Stimulated activated CD4-positive, alpha-beta T cell treated with anti-CD3 and anti-CD28 coated beads, TNF-alpha, amount 100 ng/mL, for 48 hours (primary cell): ENCODE results near the gene ANKRD53.

Experiments
- DNase-seq, 3 donors: peaks; one replicate each; pipeline ENCODE4 v3.0.0-alpha.2; 2020; ENCODE audit warnings: low read depth in 3 of 3

ANKRD53 gene

DNA sequence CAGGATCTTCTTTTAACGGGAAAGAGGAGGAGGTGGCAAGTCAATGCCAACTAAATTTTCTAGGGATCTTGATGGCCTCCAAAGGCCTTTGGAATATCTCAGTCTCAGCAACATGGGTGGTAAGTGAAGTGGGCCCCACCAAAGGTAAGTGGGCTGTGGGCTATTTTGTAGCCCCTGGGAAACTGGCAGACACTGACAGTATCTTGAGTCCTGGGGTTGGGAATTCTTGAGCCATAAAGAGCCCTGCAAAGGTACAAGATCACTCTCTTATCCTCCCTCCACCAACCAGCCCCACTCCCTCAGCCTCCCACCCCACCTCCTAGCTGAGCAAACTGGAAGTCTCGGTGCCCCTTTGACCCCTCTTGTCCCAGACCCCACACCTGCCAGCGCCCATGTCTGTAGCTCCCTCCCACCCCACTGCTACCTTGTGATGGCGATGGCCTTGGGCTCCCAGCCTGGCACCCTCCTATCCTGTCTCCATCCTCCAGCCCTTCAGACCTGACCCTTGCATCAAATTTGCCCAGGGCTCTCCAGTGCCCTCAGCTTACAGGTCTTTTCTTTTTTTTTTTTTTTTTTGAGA is 34.2 kb upstream of the ANKRD53 start:
- no peak for DNase-seq

DNA sequence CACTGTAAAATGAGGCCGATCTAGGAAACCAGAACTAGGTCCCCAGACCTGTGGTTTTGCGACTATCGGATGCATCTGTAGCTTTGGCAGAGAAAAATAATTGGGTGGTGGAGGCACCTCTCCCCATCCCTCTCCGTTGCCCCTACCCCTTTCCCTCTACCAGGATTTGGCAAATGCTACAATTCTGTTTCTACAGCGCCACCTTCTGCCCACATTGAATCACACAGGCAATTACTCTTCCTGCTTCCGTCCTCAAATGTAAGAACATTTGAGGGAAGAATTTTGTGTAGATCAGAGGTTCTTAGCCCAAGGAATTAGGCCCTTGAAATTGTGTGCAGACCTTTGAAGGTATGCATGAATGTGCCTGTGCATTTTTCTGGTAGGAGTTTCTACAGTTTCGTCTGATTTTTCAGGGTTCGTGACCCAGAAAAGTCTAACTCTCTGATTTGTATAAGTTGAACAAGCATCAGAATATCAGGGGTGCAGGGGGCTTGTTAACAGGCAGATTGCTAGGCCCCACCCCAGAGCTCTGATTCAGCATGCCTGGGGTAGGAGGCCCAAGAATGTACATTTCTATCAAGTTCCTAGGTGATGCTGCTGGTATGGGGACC is 31.5 kb upstream of the ANKRD53 start:
- peak in 2 of 3 donors; percentile 32 to 41 for DNase-seq

DNA sequence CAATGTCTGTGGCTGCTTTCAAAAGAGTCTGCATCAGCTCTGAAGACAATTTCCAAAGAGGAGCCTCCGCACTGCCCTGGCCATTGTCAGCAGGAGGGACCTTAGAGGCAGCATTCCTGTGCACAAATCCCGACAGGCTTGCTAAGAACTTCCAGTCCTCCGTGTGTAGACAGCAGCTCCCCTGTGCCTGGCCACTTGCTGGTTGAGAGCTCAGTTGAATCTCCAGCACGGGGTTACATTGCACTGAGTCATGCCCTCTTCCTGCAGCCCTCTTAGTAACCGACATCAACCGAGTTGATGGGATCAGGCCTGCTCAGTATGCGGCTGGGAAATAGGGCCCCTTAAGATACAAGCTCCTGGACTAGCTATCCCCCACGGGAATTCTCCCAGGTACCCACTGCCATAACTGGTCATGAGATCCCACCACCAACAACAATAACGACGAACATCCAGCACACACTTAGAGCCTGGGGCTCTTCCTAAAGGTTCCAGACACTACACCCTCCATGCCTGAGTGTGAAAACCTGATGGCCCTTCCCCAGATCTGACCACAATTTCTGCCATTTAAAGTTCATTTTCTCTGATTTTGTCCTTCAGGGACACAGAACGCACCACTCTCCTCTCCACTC is 30.8 kb upstream of the ANKRD53 start:
- DNase-seq: no peak

DNA sequence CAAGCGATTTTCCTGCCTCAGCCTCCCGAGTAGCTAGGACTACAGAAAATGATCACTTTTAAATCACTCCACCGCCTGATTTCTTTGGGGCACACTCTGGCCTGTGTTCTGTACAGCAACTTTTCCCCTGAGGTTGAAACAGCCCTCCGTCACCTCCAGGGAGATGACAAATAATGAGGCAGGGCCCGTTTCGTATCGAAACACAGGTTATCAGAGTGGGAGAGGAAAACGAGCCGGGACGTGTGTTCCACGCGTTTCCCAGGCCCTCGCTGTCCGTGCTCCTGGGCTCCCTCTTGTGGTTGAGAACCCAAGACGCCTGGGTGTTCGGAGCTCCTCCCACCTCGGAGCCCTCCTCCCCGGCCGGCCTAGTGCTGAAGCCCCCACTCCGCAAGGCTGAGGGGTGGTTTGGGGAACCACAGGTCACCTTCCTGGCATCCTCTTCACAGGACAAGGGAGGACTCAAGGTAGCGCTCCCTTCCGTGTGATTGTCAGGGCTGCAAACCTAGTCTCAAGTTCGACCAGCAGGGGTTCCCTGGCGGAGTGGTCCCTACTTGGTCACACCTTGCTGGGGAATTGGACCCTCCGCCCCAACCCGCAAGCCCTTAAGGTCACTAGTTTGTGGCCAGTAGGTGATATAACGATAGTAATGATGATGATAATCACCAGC is 30.0 kb upstream of the ANKRD53 start:
- peak; percentile 63 to 84 (median 71) for DNase-seq

DNA sequence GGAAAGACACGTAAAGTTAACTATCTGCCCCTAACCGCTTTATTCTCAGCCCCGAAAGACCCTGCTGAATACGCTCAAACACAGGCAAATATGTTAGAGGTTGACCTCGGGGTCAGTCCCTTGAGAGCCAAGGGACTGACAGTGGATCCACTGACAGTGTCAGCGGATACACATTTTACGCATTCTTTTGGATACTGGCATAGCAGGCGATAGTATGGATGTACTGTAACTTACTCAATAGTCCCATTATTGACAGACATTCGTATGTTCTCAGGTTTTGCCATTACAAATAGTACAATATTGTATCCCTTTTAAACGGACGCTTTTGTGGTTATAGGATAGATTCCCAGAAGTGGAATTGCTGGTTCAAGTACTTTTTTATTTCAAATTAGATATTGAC is 29.3 kb upstream of the ANKRD53 start:
- DNase-seq: no peak

DNA sequence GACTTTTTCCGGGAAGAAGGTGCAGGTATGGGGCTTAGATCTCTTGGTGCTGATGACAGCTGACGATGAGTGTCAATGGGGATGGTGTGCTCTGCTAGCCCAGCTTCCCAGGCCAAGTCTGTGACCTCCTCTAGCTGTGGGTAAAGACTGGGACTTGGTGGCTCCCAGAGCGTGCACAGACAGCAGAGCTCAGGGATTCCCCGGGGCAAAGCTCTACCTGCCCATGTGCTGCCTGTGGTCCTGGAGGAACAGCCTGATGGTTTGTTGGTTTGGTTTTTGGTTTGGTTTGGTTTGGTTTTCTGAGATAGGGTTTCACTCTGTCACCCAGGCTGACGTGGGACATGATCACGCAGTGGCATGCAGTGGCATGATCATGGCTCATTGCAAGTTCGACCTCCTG is 23.5 kb upstream of the ANKRD53 start:
- no peak for DNase-seq

DNA sequence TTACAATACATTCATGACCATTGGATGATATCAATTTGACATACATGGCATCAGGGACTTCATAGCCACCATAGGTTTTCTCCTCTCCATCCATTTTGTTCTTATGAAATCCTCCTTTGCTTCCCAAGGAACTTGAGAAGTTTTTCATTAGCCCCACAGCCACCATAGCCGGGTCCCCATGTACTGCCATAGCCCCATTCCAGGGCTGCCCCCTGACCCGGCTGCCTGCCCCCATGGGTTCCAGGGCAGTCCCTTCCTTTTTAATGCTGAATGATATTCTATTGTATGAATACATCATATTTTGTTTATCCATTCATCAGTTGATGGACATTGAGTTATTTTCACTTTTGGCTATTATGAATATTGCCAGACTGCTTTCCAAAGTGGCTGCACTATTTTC is 22.3 kb upstream of the ANKRD53 start:
- no peak for DNase-seq

DNA sequence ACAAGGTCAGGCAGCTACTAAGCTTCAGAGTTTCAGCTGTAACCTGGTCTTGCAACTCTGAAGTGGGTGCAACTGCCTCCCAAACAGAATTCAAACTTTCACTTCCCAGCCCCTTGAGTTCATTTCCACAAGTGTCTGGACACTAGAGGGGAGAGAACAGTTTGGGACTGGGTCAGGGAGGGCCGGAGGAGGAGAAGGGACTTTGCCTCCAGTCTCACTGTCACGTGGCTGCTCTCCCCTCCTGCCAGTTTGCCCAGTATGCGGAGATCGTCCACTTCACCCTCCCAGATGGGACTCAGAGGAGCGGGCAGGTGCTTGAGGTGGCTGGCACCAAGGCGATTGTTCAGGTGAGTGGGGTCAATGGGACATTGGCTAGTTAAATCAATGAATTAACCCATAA is 20.6 kb upstream of the ANKRD53 start:
- no peak for DNase-seq

DNA sequence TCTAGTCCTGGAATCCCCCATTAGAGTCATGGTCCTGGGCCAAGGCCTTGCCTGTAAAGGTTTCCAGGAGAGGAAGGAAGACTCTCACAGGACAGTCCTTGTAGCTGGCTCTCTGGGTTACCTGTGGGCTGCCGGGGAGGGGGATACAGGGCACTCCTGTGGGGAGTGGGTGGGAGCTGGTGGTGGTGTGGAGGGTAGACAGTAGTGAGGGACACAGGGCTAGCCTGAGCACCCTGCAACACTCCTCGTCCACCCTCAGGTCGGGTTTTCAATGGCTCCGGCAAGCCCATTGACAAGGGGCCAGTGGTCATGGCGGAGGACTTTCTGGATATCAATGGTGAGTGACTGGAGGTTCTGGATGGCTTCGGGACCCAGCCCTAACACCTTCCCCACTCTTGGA is 19.7 kb upstream of the ANKRD53 start:
- DNase-seq: no peak

DNA sequence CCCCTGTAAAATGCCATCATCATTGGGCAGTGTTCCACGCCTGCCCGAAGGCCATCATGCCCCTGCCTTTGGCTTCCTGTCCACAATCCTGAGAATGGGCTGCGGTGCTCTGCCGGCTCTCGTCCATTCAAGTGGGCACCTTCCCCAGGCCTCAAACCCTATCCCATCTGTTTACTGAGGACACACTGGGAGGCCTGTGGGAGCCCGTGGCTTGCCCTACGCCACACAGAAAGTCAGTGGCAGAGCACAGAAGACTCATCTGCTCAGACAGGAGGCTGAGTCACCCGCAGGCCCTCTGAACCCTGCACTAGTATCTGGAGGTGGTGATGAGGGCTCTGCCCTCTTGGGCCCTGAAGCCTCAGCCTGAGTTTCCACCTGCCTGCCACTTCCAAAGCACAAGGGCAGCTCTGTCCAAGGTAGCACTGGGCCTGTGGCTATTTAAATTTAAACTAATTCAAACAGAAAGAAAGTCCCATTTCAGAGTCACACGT is 19.1 kb upstream of the ANKRD53 start:
- no peak for DNase-seq

DNA sequence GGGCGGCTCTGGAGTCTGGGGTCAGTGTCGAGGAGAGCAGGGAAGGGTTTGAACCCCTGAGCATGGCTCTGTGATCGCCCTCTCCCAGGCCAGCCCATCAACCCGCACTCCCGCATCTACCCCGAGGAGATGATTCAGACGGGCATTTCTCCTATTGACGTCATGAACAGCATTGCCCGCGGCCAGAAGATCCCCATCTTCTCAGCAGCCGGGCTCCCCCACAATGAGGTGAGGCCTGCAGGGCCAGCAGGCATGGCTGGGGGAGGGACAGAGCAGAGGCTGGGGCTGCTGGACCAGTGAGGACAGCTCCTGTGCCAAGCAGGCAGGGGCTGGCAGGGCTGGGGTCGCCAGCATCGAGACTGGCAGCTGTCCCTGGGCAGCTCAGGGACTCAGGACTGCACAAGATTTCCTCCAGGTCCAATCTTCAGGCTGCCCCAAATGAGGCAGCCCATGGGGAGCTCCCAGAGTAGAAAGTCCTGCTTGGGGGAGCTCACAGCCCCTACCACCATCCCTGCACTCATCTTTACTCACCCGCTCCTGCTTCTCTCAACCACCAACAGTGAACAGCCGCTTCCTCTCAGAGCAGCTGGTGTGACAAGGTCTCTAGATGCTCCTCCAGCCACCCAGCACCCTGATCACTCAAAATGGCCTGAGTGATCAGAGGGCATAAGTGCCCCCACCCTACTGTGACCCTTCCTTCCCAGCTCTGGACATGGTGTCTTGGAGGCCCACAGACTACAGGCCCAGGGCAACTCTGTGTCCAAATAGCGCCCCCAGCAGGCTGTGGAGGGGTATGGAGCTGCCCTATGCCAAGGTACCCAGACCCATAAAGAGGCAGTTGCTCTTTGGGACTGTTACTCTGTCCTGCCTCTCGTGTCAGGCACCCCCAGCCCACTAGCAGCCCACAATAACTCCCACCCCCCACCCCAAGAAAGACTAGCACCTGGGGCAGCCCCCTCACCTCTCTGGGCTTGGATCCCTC is 18.3 kb upstream of the ANKRD53 start:
- DNase-seq: no peak

DNA sequence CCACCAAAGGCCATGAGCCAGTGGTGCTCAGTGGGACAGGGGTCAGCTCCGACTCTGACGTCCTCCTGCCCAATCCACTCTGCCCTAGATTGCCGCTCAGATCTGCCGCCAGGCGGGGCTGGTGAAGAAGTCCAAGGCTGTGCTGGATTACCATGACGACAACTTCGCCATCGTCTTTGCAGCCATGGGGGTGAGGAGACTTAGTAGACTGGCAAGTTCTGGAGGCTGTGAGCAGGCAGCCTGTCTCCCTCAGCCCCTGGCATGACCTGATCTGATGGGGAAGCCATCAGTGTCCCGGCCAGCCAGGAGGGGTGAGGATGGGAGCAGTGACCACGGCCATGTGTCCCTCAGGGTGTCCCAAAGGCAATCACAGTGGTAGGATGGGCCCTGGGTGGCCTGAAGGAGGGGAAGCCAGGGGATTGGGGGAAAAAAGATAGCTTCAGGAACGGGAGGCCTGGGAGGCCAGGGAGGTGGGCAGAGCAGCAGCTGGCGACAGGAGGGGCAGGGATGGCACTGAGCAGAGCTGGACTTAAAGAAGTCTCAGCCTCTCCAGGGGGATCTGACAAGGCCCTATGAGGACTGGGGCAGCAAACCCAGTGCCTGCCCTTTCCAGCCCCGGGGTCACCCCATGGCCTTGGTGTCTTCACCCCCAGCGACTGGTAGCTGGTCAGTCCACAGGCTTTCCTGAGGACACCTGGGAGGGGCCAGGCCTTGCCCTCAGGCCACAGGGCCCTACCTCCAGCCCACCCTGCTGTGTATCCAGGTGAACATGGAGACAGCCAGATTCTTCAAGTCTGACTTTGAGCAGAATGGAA is 17.4 kb upstream of the ANKRD53 start:
- DNase-seq: no peak

DNA sequence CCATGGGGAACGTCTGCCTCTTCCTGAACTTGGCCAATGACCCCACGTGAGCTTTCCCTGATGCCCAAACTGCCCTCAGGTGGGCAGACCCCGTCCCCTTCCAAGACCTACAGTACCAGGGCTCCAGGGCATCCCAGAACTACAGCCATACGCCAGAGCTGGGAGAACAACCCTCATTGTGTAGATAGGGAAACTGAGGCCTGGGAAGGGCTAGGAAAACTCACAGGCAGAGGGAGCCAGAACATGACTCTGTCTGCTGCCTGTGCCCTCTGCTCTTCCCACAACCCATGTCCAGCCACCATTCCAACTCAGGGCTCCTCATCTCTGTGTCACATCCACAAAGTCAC is 16.8 kb upstream of the ANKRD53 start:
- DNase-seq: no peak

DNA sequence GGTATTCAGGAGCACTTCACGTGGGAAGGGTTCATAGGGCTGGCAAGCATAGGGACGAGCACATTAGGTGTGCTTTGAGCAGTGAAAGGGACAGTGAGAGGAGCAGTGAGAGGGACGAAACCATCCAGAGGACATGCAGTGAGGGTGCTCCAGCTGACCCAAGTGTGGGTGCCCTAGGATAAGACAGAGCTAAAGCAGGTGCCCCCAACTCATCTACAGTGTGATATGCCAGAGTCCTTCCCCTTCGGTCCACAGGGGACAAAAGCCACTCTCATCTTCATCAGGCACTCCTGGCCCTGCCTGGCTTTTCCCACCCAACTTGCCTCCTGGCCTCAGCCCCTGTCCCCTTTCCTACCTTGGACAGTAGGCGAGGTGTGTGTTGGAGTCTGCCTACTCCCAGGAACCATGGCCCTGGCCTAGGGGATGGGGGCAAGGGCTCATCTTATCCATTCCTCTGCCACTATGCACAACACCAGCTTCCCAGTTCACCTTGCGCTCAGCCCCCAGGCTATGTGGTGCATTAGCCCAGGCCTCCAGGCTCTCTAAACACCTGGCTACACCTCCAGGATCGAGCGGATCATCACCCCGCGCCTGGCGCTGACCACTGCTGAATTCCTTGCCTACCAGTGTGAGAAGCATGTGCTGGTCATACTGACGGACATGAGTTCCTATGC is 16.1 kb upstream of the ANKRD53 start:
- no peak for DNase-seq

DNA sequence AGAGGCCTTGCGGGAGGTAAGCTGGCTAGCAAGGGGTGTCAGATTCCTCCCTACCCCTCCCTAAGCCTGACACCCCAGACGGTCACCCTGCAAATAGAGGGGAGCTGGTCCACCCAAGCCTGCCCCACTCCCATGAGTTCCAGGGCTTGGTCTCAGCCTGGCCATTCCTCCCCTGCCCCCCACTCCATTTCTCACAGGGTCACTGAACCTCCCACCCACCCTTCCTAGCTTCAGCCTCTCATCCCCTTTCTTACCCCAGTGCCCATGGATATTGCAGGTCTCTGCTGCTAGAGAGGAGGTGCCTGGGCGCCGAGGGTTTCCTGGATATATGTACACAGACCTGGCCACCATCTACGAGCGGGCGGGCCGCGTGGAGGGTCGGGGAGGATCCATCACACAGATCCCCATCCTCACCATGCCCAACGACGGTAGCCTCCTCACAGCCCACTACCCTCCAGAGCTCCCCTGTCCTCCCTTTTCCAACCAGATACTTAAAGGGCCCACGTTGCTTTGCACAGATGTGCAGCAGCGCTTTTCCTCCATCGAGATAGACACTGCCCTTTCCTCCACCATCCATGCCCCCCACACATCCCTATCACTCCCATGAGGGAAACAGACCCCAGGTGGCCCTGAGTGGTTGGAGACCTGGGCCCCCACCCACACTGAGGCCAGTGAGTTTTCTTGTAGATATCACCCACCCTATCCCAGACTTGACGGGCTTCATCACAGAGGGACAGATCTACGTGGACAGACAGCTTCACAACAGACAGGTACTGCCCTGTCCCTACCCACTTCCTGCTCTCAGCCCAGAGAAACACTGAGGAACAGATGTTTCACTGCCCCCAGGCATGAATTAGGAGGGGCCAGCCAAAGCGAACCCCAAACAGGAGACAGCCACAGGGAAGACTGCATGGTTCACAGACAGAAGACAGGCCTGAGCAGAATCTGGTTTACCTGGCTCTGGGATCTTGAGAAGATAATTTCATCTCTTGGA is 15.2 kb upstream of the ANKRD53 start:
- no peak for DNase-seq

DNA sequence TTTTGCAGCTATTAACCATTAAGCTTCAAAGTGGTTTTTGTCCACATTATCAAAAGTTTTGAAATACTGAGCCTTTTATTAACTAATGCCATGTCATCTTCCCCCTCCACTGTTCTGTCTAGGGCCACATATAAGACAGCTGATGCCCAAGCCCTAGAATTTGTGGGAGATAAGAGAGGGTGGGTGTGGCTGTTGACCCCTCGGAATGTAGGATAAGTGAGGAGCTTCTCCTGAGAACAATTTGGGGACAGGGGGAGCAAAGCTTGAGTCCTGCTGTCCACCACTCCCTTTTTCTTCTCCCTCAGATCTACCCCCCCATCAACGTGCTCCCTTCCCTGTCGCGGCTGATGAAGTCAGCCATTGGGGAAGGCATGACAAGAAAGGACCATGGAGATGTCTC is 14.3 kb upstream of the ANKRD53 start:
- no peak for DNase-seq

DNA sequence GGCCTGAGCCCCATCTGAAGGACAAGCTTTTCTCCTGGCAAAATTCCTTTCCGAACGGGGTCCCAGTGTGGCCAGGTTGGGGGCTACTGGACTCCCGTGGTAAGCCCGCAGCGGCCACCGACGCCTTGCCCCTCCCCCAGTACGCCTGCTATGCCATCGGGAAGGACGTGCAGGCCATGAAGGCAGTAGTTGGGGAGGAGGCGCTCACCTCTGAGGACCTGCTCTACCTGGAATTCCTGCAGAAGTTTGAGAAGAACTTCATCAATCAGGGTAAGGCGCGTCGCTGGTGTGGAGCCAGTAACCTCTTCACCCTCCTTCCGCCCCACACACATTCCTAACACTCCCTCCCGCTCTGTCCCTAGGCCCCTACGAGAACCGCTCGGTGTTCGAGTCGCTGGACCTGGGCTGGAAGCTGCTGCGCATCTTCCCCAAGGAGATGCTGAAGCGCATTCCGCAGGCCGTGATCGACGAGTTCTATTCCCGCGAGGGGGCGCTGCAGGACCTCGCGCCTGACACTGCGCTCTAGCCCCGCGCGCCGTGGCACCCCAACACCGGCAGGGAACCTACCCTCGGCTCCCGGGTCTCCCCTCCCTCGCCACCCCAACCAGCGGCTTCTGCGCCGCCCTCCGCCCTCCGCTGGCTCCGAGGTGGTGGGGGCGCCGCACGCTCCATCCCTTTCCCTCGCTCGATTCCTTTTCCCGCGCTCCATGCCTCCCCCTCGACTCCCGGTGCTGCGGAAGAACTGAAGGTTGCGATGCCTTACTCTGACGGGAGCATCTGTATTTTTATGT is 13.6 kb upstream of the ANKRD53 start:
- DNase-seq: peak; percentile 64 to 81 (median 68)

DNA sequence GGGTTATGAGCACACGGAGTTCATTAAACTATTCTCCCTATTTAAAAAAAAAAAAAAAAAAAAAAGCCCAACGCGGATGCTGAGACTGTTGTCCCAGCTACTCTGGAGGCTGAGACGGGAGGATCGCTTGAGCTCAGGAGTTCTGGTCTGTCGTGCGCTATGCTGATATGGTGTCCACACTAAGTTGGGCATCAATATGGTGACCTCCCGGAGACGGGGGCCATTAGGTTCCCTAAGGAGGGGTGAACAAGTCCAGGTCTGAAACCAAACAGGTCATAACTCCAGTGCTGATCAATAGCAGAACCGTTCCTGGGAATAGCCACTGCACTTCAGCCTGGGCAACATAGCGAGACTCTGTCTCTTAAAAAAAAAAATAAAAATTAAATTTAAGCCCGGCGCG is 12.9 kb upstream of the ANKRD53 start:
- no peak for DNase-seq
